Thyroid gland (tissue), 4 donors: Measurements from ENCODE around the gene DCLK3.

Experiments used
- CTCF ChIP-seq, 6 experiments: fragments of 200-600 bp in 3 of 6; fragments of 450-650 bp in 3 of 6; sonication (generic) in 3 of 6; IDR thresholded peaks; one replicate each; pipeline ENCODE4 v1.5.1; 2016 to 2019; ENCODE audit warnings: antibody characterized with exemption in 6 of 6, mild to moderate bottlenecking in 2 of 6, inconsistent platforms in 1 of 6, moderate library complexity in 1 of 6
- POLR2A ChIP-seq, 2 donors: fragments of 450-650 bp; IDR thresholded peaks; one replicate each; pipeline ENCODE4 v1.6.1; 2017; ENCODE audit warnings: antibody characterized with exemption in 2 of 2, mild to moderate bottlenecking in 2 of 2, moderate library complexity in 1 of 2

GRCh38 chr3:36765104-36765503 lies 751 bp upstream of the DCLK3 start:
- no peak for TF ChIP-seq POLR2A (IDR thresholded peaks at IDR 0.05)
- TF ChIP-seq CTCF (IDR thresholded peaks at IDR 0.05), result no peak
